GM18499 (cell line): ENCODE results near the gene NDUFC1.
"Not testable (repeated sequence)": the region's sequence is repeated elsewhere in the genome, so short reads cannot be mapped to it uniquely, and the experiment has no call there.

Source experiments
- ATAC-seq: cut with Tn5 transposase; IDR thresholded peaks from one replicate; pipeline ENCODE4 v1.9.1; 2021; ENCODE audit warnings: moderate number of reproducible peaks; ENCODE audit not compliant: insufficient read depth, unreplicated experiment

NDUFC1 gene

DNA sequence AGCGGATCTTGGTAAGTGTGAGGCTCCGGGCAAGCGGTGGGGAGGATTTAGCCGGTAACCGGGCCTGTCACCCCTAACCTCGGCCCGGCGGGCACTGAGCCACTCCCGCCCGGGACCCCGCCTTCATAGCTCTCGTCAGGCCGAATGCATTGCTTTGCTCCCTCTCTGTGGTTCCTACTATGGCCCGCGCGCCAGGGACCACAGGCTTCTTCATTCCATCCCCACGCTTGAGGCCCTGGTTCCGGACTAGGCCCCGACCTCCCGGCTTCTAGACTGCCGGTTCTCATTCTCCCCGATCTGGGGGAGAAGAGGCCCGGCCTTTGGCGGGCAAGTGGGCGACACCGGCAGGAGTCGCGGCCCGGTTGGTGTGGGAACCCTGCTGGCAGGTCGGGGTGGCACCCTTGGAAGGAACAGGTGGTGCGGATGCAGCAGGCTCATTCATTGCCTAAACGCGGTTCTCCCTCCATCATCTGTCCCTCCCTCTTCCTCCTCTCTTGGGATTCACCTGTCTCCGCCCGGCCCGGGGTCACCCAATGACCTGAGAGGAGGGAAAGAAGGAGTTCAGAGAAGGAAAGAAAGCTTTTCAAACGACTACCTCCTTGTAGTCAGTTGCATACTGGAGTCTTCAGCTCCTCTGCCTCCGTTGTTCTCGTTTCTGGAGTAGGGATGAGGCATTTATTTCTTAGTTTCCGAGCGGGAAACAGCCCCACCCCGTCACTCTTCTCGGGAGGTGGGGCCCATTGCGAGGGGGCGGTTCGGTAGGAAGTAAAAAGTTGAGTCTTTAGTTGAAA, at the start of gene NDUFC1:
Gene NDUFC1 (minus strand): TSS at position 657 of the 791 bp plus-strand sequence. CDS start 6,679 bp downstream, outside the sequence.
- ATAC-seq, result peak; percentile 19

DNA sequence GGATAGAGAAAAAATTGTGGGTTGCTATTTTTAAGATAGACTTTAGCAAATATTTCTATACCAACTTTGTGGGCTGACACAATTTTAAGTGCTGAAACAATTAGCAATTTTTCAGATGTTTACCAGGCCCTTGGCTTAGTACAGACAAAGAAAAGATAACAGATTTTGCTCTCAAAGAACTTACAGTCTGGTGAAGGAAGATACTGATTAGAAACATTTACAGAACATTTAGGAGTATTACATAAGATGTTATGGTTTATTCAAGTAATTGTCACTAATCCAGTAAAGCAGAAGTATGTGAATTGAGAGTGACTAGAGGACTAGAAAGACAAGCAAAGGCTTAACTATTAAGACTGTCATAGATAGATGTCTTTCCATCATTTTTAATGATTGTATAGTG, 35.3 kb upstream of the NDUFC1 start:
- no peak for ATAC-seq

DNA sequence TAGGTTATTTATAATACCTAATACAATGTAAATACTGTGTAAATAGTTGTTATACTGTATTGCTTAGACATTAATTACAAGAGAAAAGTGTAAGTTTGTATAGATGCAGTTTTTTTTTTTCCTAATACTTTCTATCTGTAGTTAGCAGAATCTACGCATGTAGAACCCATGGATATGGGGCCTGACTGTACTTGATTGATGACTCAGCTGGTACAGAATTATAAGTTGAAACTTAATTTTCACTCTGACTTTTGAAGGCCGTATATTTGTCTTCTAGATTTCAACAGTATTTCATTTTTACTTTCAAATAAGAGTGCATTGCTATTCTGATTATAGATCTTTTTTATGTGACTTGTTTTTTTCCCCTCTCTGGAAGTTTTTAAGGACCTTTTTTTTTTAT, 30.8 kb upstream of the NDUFC1 start:
- ATAC-seq, result no peak

DNA sequence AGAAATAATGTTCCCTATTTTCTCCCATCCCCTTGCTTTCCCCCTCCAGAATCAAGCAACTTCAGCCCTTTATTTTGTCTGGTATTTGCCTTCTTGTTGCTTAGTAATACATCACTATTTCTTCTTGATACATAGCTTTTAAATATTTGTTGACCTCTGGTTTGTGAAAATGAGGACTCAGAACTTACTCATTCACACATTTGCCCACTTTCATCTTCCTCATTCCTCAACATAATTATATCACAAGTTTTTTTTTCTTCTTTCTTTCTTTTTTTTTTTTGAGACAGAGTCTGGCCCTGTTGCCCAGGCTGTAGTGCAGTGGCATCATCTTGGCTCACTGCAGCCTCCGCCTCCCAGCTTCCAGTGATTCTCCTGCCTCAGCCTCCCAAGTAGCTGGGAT, 28.9 kb upstream of the NDUFC1 start:
- ATAC-seq, result no peak

DNA sequence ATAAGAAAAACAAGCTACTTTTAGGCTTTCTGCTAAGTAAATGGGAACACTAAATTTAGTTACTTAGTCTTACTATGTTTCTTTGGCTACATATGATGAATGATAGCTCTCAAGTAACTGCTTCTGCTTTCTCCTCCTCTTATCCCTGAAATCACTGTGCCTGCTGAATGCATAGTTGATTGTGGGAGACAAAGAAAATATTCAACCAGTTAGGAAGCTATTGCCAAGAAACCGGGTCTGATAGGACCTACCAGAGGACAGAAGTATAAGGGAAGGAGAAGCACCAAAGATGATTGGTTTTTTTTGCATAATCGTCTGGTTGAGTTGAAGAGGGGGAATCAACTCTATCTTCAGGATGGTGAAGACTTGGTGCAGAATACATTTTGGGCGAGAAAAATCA, 28.0 kb upstream of the NDUFC1 start:
- no peak for ATAC-seq

DNA sequence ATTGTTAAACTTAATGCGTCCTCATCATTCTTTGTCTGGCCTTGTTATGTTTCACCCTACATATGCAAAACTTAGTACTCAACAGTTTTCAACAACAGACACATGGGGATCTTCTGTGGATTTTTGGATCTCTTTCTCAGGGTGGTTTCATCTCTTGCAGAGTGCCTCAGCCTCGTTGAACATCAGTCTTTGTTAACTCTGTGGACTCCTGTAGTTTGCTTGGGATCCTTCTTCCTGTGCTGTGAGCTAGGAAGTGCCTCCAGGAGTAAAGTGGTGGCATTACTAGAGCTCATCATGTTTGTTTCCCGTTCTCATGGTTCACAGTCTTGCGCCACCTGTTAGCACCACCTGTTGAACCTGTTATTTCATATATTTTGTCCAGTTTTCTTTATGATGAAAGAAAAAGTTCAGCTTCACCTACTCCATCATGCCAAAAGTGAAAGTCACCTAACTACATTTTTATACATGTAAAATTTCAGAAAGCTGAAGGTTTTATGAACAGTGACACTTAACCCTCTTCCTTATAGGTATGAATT, 27.5 kb upstream of the NDUFC1 start:
- no peak for ATAC-seq

DNA sequence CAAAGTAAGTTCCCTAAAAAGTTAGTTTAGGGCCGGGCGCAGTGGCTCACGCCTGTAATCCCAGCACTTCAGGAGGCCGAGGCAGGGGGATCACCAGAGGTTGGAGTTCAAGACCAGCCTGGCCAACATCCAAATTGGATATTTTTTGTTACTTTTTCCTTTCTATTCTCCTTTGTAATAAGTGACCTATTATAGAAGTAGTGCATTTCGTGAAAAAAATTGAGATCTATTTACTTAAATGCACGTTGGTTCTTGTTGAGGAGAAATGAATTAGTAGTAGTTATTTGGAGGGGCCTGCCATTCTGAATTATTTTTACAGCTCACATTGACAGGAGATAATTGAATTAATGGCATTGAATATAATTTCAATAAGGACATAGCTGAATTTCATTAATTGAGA, 22.3 kb upstream of the NDUFC1 start:
- no peak for ATAC-seq

DNA sequence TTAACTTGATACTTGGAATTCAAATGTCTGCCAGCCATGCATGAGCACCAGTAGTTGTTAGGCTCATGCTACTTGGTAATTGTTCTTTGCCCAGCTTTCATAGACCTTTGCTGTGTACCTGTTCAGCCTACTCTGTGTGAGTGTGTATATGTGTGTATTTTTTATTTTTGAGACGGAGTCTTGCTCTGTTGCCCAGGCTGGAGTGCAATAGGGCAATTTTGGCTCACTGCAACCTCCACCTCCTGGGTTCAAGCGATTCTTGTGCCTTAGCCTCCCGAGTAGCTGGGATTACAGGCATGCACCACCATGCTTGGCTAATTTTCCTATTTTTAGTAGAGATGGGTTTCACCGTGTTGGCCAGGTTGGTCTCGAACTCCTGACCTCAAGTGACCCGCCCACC, 20.3 kb upstream of the NDUFC1 start:
- ATAC-seq, result not testable (repeated sequence)

DNA sequence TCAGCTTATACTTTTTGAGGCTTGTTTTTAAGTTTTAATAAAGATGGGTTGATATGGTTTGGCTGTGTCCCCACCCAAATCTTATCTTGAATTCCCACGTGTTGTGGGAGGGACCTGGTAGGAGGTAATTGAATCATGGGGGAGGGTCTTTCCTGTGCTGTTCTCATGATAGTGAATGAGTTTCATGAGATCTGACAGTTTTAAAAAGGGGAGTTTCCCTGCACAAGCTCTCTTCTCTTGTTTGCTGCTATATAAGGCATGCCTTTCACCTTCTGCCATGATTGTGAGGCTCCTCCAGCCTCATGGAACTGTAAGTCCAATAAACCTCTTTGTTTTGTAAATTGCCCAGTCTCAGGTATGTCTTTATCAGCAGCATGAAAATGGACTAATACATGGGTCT, 19.8 kb upstream of the NDUFC1 start:
- not testable (repeated sequence) for ATAC-seq

DNA sequence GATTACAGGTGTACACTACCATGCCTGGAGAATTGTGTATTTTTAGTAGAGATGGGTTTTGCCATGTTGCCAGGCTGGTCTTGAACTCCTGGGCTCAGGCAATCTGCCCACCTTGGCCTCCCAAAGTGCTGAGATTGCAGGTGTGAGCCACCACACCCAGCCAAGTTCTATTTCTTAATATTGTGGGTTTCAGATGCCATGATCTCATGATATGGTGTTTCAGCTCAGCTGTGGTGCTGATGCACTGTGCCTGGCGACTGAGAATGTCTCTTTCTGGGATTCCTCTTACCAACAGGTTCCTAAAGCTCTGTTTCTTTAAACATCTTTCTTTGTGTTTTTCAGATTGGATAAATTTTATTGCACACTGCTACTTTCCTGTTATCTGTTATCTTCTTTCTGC, 17.3 kb upstream of the NDUFC1 start:
- no peak for ATAC-seq

DNA sequence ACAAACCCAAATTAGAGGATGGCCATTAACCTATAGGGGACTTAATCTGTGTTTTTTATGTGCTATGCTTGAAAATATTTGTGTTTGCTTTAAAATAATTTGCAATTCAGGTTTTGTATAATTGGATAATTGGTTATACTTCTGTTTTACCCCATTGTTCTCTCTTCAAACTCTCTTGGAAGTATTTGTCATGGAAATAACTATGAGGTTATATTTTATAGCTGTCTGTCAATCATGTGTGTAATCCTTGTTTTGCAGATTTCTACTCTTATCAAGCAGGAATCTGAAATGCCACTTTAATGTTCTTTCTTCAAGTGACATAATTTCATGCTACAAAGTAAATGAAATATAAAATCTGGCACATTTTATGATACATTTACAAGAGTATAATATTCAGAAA, 15.4 kb upstream of the NDUFC1 start:
- no peak for ATAC-seq

DNA sequence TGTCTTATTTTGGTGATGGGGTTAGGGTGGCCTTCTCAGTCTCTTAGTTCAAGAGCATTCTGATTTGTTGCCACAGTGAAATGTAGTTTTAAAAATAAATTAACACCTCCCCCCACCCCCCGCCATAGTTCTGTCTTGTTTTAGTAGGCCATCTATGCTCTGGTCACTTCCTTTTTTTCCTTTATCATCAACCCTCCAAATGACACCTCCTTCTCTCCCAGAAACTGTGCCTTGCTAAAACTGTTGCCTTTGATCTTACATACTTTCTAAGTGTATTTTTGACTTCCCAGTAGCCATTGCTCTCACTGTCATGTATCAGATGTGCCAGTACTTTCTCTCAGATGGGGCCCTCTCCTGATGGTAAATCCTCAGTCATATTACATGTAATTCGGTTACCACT, 14.5 kb upstream of the NDUFC1 start:
- no peak for ATAC-seq

DNA sequence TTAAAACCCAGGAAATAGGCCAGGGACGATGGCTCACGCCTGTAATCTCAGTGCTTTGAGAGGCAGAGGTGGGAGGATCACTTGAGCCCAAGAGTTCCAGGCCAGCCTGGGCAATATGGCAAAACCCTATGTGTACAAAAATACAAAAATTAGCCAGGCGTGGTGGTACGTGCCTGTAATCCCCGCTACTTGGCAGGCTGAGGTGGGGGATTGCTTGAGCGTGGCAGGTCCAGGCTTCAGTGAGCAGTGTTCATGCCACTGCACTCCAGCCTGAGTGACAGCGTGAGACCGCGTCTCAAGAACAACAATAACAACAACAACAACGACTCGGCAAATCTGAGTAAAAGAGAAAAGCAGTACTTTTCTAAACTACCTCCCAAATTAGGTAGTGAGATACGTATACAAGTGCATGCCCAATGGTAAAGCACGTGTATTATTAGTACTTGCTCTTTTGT, 13.0 kb upstream of the NDUFC1 start:
- peak; percentile 59 for ATAC-seq

DNA sequence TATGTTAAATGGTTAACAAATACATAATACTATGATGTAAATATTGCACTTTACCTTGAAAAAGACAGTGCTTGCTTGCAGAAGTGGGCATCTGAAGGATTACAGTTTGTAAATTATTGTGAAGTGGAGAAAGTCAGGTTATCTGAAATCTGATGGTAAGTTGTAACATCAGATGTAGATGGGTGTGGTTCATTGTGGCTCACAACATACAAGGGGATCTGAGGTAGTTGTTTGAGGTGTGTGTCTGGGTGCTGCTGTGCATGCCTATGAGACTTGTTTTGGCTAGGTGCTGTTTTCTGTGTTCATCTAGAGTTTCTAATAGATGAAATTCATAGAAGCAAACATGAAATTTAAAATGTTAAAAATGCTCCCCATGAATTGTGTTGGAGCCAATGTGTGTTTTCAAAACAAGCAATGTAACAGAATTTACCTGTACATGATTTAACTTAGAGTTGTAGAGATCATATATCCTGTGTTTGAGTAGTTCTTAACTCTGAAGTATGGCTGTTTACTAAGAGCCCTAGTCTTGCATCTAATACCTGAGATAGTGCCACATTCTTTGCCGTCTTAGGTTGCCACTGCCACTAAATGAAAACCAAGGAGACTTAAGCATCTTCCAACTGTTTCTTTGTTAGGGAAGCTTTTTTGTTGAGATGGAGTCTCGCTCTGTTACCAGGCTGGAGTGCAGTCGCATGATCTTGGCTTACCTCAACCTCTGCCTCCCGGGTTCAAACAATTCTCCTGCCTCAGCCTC, 11.9 kb upstream of the NDUFC1 start:
- ATAC-seq, result no peak

DNA sequence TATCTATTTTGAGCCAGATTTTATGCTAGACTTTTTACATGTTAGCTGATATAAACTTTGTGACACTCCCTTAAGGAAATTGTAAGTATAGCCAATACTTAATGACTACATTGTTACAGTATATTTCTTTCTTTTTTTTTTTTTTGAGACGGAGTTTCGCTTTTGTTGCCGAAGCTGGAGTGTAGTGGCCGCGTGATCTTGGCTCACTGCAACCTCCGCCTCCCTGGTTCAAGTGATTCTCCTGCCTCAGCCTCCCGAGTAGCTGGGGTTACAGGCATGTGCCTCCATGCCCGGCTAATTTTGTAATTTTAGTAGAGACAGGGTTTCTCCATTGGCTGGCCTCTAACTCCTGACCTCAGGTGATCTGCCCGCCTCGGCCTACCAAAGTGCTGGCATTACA, 11.1 kb upstream of the NDUFC1 start:
- not testable (repeated sequence) for ATAC-seq

DNA sequence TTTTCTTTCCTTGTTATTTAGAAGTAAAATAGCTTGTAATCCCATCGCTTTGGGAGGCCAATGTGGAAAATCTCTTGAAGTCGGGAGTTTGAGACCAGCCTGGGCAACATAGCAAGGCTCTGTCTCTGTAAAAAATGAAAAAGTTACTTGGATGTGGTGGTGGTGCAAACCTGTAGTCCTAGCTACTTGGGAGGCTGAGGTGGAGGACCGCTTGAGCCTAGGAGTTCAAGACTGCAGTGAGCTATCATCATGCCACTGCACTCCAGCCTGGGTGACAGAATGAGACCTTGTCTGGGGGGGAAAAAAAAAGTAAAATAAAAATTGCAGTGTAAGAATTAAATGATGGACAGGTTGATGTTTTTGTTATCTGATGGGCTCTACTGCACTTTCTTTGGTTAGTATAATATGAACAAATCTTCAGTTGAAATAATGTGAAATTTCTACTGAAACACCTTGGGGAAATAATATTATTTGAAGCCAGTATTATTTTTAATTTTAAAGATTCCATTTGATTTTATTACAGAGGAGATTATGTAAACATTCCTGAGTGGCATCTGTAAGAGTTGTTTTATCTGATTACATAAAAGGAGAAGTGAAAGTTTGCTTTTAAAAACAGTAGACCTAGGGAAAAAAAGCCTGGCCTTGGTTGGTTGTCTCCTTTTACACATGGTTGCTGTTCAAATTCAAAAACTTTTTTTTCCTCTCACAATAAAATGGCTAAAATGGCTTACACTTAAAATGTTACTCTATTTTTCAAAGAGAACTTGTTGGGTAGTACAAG, 10.5 kb upstream of the NDUFC1 start:
- no peak for ATAC-seq

DNA sequence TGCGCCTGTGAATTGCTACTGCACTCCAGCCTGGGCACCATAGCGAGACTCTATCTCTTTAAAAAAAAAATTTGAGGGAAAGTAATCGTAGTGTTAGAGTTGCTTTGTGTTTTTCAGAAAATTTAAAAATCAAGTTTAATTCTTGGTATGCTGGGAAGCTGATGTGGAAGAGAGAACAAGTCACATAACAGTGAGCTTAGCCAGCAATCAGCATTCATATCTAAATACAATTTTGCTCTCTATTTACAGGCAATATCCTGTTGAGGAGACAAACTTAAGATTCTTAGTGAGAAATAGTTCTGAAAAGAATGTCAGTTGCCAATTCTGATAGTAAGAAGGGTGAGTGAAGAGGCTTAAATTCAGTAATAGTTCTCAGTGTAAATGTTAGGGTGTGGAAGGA, 9.6 kb upstream of the NDUFC1 start:
- ATAC-seq, result no peak

DNA sequence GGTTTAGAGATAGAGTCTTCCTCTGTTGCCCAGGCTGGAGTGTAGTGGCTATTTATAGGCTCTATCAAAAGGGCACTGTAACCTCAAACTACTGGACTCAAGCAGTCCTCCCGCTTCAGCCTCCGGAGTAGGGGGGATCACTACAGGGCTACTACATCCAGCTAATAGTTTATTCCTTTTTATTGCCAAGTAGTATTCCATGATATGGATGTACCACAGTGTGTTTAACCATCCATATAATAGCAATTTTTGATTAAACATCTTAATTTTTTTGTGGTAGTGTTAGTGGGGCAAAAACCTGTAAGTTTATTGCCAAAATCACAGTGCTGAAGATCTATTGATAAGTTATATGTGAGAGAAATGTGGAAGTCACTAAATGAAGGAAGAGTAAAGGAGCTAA, 2.6 kb upstream of the NDUFC1 start:
- ATAC-seq, result no peak

DNA sequence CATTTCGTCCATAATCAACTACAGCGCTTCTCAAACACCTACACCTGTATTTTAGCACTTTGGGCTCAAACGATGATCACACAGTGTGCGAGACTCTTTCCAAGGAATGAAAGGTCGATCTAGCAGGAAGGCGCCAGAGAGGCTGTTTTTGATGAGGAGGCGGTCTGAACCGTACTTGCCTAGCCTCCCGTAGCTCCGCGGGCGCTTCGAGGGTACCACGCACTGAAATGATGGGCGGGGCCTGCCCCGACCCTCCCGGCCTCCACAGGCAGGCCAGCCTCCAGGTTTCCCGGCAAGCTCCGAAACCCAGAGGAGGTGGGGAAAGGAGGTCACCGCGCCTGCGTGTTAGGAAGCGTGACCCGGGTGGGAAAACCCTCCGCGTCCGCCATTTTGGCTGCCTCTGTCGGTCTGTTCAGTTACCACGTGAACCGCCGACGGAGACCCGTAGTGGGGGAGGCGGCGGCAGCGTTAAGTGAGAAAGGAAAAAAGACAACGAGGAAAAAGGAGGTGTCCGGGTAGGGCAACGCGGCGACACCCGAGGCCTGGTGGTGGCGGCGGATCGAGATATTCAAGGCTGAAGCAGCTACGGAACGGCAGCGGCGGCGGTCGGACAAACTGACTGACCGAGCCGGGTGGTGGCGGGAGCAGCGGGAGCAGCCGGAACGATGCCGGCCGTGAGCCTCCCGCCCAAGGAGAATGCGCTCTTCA, 1.0 kb downstream of the NDUFC1 start, which contains the start of gene NAA15:
Gene NAA15 (plus strand): TSS at position 393 of the 708 bp plus-strand sequence. CDS start 273 bp downstream, at position 666.
- peak; percentile 72 for ATAC-seq
